GM19467 (cell line): Measurements from ENCODE around the gene CTNND2.
A peak's percentile ranks its signal among the peaks of the same experiment; 100 is the strongest.
"Not testable (repeated sequence)": the region's sequence is repeated elsewhere in the genome, so short reads cannot be mapped to it uniquely, and the experiment has no call there.

Experiments
- ATAC-seq: cut with Tn5 transposase; IDR thresholded peaks from one replicate; pipeline ENCODE4 v1.9.1; 2021; ENCODE audit warnings: mild to moderate bottlenecking, moderate library complexity; ENCODE audit not compliant: unreplicated experiment

CTNND2 gene

GRCh38 chr5:11007269-11007870 lies 896.9 kb downstream of the CTNND2 start:
- ATAC-seq, result no peak

DNA sequence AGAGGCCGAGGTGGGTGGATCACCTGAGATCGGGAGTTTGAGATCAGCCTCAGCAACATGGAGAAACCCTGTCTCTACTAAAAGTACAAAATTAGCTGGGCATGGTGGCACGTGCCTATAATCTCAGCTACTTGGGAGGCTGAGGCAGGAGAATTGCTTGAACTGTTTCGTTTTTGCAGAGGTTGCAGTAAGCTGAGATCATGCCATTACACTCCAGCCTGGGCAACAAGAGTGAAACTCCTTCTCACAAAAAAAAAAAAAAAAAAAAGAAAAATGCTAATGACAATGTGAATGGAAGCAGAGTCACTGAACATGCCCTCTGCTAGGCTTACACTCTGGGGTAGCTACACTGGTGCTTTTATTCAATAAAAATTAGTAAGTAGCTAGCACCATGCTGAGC lies 899.7 kb downstream of the CTNND2 start:
- ATAC-seq, result not testable (repeated sequence)

GRCh38 chr5:11000515-11001353 lies 903.5 kb downstream of the CTNND2 start:
- ATAC-seq, result no peak

DNA sequence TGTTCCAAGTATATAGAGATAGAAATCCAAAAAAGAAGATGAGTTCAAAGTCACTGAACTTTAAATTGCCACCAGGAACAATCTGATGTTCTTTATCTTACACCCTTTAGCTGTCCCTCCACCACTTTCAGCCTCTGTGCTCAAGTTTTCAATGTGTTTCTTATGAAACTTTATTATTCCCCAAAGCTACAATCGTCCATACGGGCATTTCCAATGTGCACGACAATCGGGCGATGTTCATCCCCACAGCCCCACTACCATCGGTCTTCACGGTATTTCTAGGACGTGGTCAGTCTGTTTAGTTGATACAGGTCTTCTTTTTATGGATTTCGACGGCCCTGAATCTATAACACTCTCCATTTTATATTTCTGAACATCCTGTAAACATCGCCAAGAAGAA lies 904.5 kb downstream of the CTNND2 start:
- no peak for ATAC-seq

DNA sequence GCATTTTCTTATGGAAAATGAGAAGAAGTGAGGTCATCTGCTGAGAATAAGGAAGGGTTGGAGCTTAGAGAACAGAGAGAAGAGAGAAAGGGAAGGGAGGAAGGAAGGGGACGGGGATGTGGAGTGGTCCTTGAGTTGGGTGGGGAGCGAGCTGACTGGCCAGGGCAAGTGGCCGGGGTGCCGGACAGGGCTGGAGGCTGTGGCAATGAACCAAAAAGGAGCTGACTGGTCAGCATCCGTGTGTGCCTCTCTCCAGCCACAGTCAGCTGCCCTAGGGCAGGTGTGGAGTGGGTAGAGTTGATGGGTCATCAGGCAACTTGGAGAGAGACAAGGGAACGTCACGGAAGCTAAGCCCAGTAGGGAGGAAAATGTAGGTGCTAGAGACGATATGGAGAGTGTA lies 908.4 kb downstream of the CTNND2 start:
- no peak for ATAC-seq

DNA sequence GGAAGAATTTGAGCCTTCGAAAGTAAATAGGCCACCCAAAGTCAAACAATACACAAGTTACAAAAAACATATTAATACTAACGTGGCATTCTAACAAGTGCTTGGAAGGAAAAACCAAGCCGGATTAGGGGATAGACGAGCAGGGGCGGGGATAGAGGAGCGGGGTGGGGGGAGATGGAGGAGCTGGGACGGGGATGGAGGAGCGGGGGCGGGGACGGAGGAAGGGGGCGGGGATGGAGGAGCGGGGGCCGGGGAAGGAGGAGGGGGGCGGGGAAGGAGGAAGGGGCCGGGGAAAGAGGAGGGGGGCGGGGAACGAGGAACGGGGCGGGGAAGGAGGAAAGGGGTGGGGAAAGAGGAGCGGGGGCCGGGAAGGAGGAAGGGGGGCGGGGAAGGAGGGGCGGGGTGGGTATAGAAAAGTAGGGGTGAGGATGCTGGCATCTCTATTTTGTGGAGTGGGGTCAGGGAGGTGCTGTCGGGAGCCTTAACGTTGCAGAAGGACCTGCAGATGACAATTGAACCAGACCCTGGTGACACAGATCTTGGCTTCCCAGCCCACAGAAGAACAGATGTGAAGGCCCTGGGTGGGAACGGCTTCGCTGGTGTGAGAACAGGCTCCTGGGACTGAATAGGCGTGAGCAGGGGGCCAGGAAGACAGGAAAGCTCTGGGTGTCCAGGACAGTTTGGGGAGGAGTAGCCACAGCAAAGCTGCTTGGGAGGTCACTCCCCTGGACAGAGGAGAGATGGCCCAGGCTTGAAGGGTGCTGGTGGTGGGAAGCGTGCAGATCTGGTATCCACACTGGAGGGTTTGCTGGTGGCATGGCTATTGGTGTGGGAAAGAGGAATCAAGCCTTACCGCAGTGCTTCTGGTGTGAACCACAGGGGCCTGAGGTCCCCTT lies 909.9 kb downstream of the CTNND2 start:
- ATAC-seq, result no peak

DNA sequence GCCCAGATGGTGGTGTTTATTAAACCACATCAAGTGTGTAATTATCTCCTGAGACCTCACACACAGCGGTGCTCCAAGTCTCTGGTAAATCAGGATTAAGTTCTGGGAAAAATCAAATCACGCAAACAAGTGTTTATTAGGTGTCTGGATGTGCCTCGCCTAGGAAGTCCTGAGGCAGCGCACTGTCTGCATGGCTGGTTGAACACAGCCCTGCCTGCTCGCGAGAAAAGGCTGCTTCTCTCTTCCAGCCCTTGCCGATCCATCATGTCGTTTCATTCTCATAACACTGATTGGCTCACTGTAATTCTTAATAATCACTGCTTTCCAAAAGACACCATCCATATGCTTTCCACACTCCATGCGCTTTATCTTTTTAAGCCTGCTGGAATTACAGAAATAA lies 913.6 kb downstream of the CTNND2 start:
- ATAC-seq, result no peak

DNA sequence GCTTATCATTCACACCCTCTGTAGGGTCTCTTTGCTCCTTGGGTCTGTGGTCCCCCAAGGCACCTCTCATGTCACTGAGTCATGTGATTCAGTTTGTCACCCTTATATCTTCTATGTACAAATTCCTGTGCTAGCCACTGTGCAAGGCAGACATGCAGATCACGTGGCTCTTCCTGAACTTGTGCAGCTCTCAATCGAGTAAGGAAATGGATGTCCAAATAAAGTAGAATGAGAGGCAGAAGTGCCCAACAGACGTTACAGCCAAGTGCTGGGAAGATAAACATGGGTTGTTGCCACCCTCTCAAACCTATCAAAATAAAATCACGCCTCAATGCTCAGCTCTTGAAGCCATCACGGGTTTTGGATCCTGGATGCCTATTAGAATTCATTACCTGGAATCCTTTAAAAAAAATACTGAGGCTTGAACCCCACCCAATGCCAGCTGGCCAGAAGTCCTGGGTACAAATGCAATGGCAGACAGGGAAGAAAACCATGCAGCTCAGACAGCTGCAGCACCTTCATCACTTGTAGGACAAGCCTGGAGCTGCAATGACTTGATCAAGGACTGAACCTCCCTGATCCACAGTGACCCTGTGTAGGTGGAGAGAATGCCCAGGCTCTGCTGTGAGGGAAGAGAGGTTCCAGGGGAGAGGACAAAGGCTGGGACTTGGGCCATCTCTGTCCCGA lies 914.5 kb downstream of the CTNND2 start:
- no peak for ATAC-seq

- ATAC-seq, result no peak
Observed at GRCh38 chr5:10988622-10989021, 915.6 kb downstream of the CTNND2 start.

DNA sequence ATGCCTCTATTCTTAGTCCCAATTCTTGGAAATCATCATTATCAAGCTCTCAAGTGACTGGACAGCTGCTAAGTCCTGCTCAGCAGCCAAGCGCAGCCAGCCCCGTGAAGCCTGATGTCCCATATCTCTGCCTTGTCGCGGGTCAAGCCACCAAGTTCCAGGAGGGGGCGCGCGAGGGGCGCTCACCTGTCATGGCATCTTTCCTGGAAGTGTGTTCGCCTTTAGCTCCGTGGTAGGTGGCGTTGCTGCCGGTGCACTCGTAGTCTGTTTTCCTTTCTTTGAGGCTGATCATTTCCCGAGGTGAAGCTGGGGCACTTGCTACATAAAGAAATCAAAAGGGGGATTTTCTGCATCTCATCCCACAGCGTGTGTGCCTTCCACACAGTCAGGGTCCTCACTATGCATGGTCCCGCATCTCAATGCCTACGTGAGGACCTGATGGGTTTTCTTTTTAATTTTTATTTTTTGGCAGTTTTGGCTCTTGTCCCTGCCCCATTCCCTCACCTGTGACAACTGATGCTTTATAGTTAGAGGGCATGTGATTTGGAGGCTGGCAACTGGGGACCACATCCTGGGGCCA lies 916.2 kb downstream of the CTNND2 start:
- ATAC-seq, result peak; percentile 84

DNA sequence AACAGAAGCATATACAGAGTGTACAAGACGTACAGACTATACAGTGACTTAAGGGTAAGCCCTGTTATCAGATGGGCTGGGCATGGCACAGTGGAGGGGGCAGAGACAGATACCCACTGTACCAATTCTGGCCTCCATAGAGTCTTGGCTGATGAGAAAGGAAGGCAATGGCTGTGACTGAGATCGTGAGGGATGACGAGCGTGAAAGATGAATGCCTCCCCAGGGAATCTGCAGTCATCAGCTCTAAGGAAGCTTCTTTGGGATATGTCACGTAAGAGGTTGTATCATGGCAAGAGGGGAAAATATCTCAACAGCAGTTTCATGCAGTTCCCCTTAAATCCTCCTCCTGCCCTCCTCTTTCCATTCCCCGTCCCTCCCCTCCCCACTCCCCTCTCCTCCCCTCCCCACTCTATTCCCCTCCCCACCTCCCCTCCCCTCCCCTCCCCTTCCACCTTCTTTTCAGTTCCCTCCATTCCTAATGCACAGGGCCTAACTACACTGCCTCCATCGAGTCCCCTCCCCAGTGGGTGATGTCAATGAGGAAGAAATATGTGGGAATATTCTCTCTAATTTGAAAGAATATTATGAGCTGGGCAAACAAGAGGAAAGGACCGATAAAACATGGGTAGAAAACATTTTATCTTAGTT lies 916.8 kb downstream of the CTNND2 start:
- no peak for ATAC-seq

DNA sequence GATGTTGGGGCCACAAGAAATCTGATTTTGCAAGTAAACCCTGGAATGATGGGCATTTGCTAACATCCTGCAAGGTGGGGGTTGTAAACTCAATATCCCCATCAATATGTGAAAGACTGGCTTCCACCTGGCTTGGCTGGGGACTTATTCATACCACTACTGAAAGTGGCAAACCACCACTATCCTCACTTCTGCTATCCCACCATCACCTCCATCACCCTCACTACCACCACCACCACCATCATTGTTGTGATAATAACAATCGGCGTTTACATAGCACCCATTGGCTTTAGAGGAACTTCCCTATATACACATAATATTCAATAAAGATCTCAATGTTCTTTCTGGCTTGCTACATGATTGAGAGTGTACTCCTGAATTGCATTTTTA lies 918.5 kb downstream of the CTNND2 start:
- no peak for ATAC-seq

GRCh38 chr5:10985091-10985720 lies 919.0 kb downstream of the CTNND2 start:
- ATAC-seq, result no peak

GRCh38 chr5:10984021-10984715 lies 920.1 kb downstream of the CTNND2 start:
- no peak for ATAC-seq

DNA sequence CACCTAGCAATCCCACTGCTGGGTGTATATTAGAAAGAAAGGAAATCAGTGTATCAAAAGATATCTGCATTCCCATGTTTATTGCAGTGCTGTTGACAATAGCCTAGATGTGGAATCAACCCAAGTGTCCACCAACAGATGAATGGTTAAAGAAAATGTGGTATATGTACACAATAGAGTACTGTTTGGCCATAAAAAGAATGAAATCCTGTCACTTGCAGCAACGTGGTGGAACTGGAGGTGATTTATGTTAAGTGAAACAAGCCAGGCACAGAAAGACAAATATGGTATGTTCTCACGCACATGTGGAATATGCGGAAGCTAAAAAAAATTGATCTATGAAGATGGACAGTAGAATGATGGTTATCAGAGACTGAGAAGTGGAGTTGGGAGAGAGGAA lies 921.6 kb downstream of the CTNND2 start:
- ATAC-seq, result no peak

DNA sequence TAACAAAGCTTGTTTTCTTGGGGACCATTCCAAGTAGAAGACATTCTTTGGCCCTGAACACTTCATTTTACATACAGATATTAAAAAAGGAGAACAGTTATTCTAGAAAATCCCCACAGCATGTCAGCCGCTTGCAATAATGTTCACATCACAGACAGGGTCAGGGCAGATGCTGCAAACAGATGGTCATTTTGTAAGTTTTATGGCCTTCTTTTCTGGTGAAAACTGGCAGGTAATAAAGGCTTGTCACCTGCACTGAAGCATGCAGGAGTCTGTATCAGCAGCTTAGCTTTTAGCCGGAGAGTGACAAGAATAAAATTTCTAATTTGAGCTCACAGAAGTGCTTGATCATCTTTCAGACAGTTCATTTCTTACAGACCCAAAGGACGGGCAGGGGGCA lies 922.3 kb downstream of the CTNND2 start:
- no peak for ATAC-seq

- ATAC-seq, result no peak
Observed at GRCh38 chr5:10977011-10977410, 927.2 kb downstream of the CTNND2 start.

- no peak for ATAC-seq
Observed at GRCh38 chr5:10975945-10976344, 928.3 kb downstream of the CTNND2 start.

DNA sequence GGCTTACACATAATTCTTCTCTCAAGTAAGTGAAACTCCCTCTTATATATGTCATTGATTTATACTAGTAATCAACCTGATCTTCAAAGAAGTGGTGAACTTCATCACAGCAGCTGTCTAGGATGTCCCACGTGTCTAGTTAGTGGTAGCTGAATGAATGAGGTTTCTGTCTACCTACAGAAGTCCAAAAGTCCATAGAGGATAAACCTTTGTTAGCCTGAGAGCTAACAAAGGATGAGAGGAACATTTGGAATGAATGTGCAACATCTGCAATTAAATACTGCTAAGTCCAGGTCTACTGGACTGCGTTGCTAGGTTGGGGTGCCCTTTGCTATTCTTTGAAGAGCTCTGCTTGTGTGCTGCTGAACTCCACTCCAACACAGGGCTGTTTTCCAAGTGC lies 929.4 kb downstream of the CTNND2 start:
- no peak for ATAC-seq
